IPS-NIHi7 (cell line): ENCODE measurements around the gene ATXN1.

ENCODE experiments used
- DNase-seq: peaks from one replicate; pipeline ENCODE4 v3.0.0; 2012; ENCODE audit warnings: mixed read lengths; ENCODE audit errors: extremely low spot score

Gene ATXN1

GRCh38 chr6:16743664-16744210 lies 17.5 kb downstream of the ATXN1 start:
- no peak for DNase-seq

- no peak for DNase-seq
Measured at GRCh38 chr6:16742116-16742515, 19.1 kb downstream of the ATXN1 start.

GRCh38 chr6:16741112-16742016 lies 19.9 kb downstream of the ATXN1 start:
- DNase-seq = no peak

GRCh38 chr6:16740097-16740496 lies 21.2 kb downstream of the ATXN1 start:
- DNase-seq = no peak

- DNase-seq = no peak
Measured at GRCh38 chr6:16739329-16739801, 21.9 kb downstream of the ATXN1 start.

GRCh38 chr6:16737925-16738324 lies 23.3 kb downstream of the ATXN1 start:
- no peak for DNase-seq

- no peak for DNase-seq
Measured at GRCh38 chr6:16736856-16737775, 24.1 kb downstream of the ATXN1 start.

GRCh38 chr6:16735014-16735413 lies 26.2 kb downstream of the ATXN1 start:
- no peak for DNase-seq

GRCh38 chr6:16733085-16733484 lies 28.2 kb downstream of the ATXN1 start:
- DNase-seq = no peak

- DNase-seq = no peak
Measured at GRCh38 chr6:16731478-16732051, 29.7 kb downstream of the ATXN1 start.

GRCh38 chr6:16730738-16731477 lies 30.4 kb downstream of the ATXN1 start:
- no peak for DNase-seq

GRCh38 chr6:16729744-16730143 lies 31.5 kb downstream of the ATXN1 start:
- no peak for DNase-seq

- no peak for DNase-seq
Measured at GRCh38 chr6:16729183-16729691, 32.0 kb downstream of the ATXN1 start.

GRCh38 chr6:16728513-16729182 lies 32.6 kb downstream of the ATXN1 start:
- no peak for DNase-seq

- no peak for DNase-seq
Measured at GRCh38 chr6:16727996-16728395, 33.3 kb downstream of the ATXN1 start.

GRCh38 chr6:16725145-16725864 lies 36.0 kb downstream of the ATXN1 start:
- DNase-seq = no peak

- DNase-seq = peak; percentile 54
Measured at GRCh38 chr6:16723826-16724225, 37.4 kb downstream of the ATXN1 start.

- no peak for DNase-seq
Measured at GRCh38 chr6:16723402-16723801, 37.9 kb downstream of the ATXN1 start.

- DNase-seq = no peak
Measured at GRCh38 chr6:16722630-16723029, 38.6 kb downstream of the ATXN1 start.

GRCh38 chr6:16721977-16722376 lies 39.3 kb downstream of the ATXN1 start:
- no peak for DNase-seq
